OCI-LY7 (cell line): ENCODE data around the gene RAD54L2. TPM values are rescaled to one million over a fixed set of nuclear protein-coding genes. Genes with fewer than 3 reads are reported as not detected.

Experiments used
- BruUV-seq: library from RNA; stranded (reverse); fragments of 400-500 nt; replicated peaks from 2 replicates; lab custom pipeline; 2021; lab: Mats Ljungman, UMichigan
- CTCF ChIA-PET: fragments of 300-600 bp; sonication (Branson Sonifier 250); formaldehyde crosslinking; loops from one replicate; lab custom pipeline; 2022; ENCODE audit warnings: antibody characterized with exemption; ENCODE audit not compliant: unreplicated experiment; lab: Charles Lee
- POLR2A ChIA-PET: fragments of 300-600 bp; sonication (Branson Sonifier 250); formaldehyde crosslinking; loops from one replicate; lab custom pipeline; 2022; ENCODE audit warnings: antibody characterized with exemption; lab: Charles Lee
- DNase-seq: peaks from one replicate; pipeline ENCODE4 v3.0.0-alpha.2; 2015; ENCODE audit warnings: low spot score
- H2AFZ ChIP-seq: fragments of 200-600 bp; sonication (generic), shearing (Covaris generic); 2 replicates; pipeline ENCODE4 v1.6.1; 2014; ENCODE audit warnings: mild to moderate bottlenecking, antibody characterized with exemption, low read length, moderate library complexity
- H3K27ac ChIP-seq: fragments of 200-600 bp; sonication (generic); 2 replicates; pipeline ENCODE4 v1.5.1; 2014; ENCODE audit warnings: mixed run types, low read depth, mild to moderate bottlenecking, moderate library complexity, low read length, inconsistent platforms; ENCODE audit not compliant: poor library complexity, severe bottlenecking
- H3K36me3 ChIP-seq: fragments of 200-600 bp; sonication (generic); 2 replicates; pipeline ENCODE4 v1.6.1; 2014; ENCODE audit warnings: mild to moderate bottlenecking, antibody characterized with exemption, low read length, moderate library complexity, mixed read lengths; ENCODE audit not compliant: insufficient read depth
- H3K4me1 ChIP-seq: fragments of 200-600 bp; sonication (generic); 2 replicates; pipeline ENCODE4 v1.5.1; 2014; ENCODE audit warnings: mild to moderate bottlenecking, low read length; ENCODE audit not compliant: insufficient read depth, poor library complexity, severe bottlenecking
- H3K4me2 ChIP-seq: fragments of 200-600 bp; sonication (generic); 2 replicates; pipeline ENCODE4 v1.6.1; 2014; ENCODE audit warnings: mild to moderate bottlenecking, low read length
- H3K4me3 ChIP-seq: fragments of 200-600 bp; sonication (generic); 2 replicates; pipeline ENCODE4 v1.5.1; 2014; ENCODE audit warnings: mild to moderate bottlenecking, low read depth, low read length; ENCODE audit not compliant: poor library complexity, severe bottlenecking
- H3K79me2 ChIP-seq: fragments of 200-600 bp; sonication (generic); 2 replicates; pipeline ENCODE4 v1.6.1; 2016; ENCODE audit warnings: low read depth, mild to moderate bottlenecking, low read length, moderate library complexity, mixed read lengths; ENCODE audit not compliant: insufficient read depth
- H3K9me2 ChIP-seq: fragments of 200-600 bp; sonication (generic); 2 replicates; pipeline ENCODE4 v1.6.1; 2016; ENCODE audit warnings: mild to moderate bottlenecking, low read length, mixed read lengths; ENCODE audit not compliant: insufficient read depth
- H3K9me3 ChIP-seq: fragments of 200-600 bp; sonication (generic); 2 replicates; pipeline ENCODE4 v1.6.1; 2014; ENCODE audit warnings: mild to moderate bottlenecking, mixed run types, low read length, mixed read lengths
- H4K20me1 ChIP-seq: fragments of 200-600 bp; sonication (generic); 2 replicates; pipeline ENCODE4 v1.6.1; 2014; ENCODE audit warnings: mild to moderate bottlenecking, antibody characterized with exemption, low read length, moderate library complexity, mixed read lengths; ENCODE audit not compliant: insufficient read depth
- EZH2phosphoT487 ChIP-seq: fragments of 200-600 bp; sonication (generic); IDR thresholded peaks from 2 replicates; pipeline ENCODE4 v1.6.1; 2018; ENCODE audit warnings: low read depth, borderline replicate concordance, mild to moderate bottlenecking, mixed run types, antibody characterized with exemption, low read length, moderate library complexity, mixed read lengths
- intact Hi-C: fragments of 100-400 bp; cut with micrococcal nuclease; formaldehyde crosslinking; loops from one replicate; pipeline ENCODE4 v1.10.0; 2022; ENCODE audit not compliant: unreplicated experiment
- total RNA-seq, 2 experiments: library from RNA; depleted of rRNA in 1 of 2; stranded (reverse); fragments of >200 nt in 1 of 2; shearing (Covaris generic) in 1 of 2; gene quantifications; 2 replicates each; pipeline ENCODE4 v1.2.3, GENCODE V29; 2014 to 2022
- TF ChIP-seq, protein P1 (sequence below): fragments of 200-600 bp; sonication (generic); conservative IDR thresholded peaks from 2 replicates; pipeline ENCODE4 v1.5.1; 2014; ENCODE audit warnings: mild to moderate bottlenecking, antibody characterized with exemption, low read length, moderate library complexity, mixed read lengths

RAD54L2 gene
- total RNA-seq, 2 experiments from 2014 or later: 15.0 to 34.0 TPM

DNA sequence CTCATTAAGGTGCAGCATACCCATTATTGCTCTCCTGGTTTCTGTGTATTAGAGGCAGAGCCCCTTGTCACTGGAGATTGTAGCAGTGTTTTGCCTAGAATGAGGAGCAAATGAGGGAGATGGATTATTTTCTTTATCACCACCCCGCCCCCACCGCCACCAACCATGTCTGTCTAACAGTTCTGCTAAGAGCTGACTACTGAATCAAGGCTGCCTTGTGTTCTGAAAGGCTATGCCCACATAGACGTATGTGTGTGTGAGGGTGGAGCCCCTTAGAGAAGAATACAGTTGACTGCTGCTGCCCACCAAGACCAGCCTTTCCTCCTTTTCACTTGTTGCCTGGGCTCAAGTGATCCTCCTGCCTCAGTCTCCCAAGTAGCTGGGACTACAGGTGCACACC, 47.4 kb downstream of the RAD54L2 start:
- H3K9me3 ChIP-seq: no peaks in the 10 kb centered on the region
- H3K4me2 ChIP-seq: no peak overlapping the region
- no peaks in the 10 kb centered on the region for H3K9me2 ChIP-seq
- H3K4me3 ChIP-seq: no peak overlapping the region
- TF ChIP-seq, protein P1, sequence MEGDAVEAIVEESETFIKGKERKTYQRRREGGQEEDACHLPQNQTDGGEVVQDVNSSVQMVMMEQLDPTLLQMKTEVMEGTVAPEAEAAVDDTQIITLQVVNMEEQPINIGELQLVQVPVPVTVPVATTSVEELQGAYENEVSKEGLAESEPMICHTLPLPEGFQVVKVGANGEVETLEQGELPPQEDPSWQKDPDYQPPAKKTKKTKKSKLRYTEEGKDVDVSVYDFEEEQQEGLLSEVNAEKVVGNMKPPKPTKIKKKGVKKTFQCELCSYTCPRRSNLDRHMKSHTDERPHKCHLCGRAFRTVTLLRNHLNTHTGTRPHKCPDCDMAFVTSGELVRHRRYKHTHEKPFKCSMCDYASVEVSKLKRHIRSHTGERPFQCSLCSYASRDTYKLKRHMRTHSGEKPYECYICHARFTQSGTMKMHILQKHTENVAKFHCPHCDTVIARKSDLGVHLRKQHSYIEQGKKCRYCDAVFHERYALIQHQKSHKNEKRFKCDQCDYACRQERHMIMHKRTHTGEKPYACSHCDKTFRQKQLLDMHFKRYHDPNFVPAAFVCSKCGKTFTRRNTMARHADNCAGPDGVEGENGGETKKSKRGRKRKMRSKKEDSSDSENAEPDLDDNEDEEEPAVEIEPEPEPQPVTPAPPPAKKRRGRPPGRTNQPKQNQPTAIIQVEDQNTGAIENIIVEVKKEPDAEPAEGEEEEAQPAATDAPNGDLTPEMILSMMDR: no peak
- TF ChIP-seq EZH2phosphoT487: no peak
- no peak overlapping the region for H2AFZ ChIP-seq
- DNase-seq: no peak
- H4K20me1 ChIP-seq: 0 out of 2 replicates have a peak, but pooled peaks cover 3% of the 10 kb centered on the region
- no peaks in the 10 kb centered on the region for H3K4me1 ChIP-seq
- ChIA-PET POLR2A (no interaction called here), CTCF (no interaction called here)
- intact Hi-C loops: no loop called here
- H3K79me2 ChIP-seq: no peaks in the 10 kb centered on the region; the same call in 1 of the 2 replicates
- H3K36me3 ChIP-seq: peaks cover 13% of the 10 kb centered on the region
- BruUV-seq: no TSS peak
- no peak overlapping the region for H3K27ac ChIP-seq

Other genes starting within 250 kb of the RAD54L2 start
- 104 and 122 TPM in 2 replicates for gene MANF, start 153.4 kb upstream of the RAD54L2 start, total RNA-seq (2014; rRNA removed; shearing (Covaris generic))
- gene MANF, start 153.4 kb upstream of the RAD54L2 start, total RNA-seq (2022): 98.6 and 117 TPM in 2 replicates
- gene RBM15B, start 147.4 kb upstream of the RAD54L2 start, total RNA-seq (2014; rRNA removed; shearing (Covaris generic)): 30.5 and 34.2 TPM in 2 replicates
- gene RBM15B, start 147.4 kb upstream of the RAD54L2 start, total RNA-seq (2022): 37.4 and 37.6 TPM in 2 replicates
- 24.8 and 29.5 TPM in 2 replicates for gene DCAF1, start 38.7 kb upstream of the RAD54L2 start, total RNA-seq (2014; rRNA removed; shearing (Covaris generic))
- gene DCAF1, start 38.7 kb upstream of the RAD54L2 start, total RNA-seq (2022): 37.1 and 38.8 TPM in 2 replicates
- 42.4 and 50.3 TPM in 2 replicates for gene TEX264, start 132.5 kb downstream of the RAD54L2 start, total RNA-seq (2014; rRNA removed; shearing (Covaris generic))
- gene TEX264, start 132.5 kb downstream of the RAD54L2 start, total RNA-seq (2022): 42.7 and 45.6 TPM in 2 replicates
- 0.06 and 0.28 TPM in 2 replicates for gene GRM2, start 168.3 kb downstream of the RAD54L2 start, total RNA-seq (2014; rRNA removed; shearing (Covaris generic))
- gene GRM2, start 168.3 kb downstream of the RAD54L2 start, total RNA-seq (2022): 0.11 and 0.29 TPM in 2 replicates
- gene IQCF6, start 240.5 kb downstream of the RAD54L2 start, total RNA-seq (2014; rRNA removed; shearing (Covaris generic)): not detected in 2 replicates
- not detected in 2 replicates for gene IQCF6, start 240.5 kb downstream of the RAD54L2 start, total RNA-seq (2022)